ENCODE results near the gene HEATR5A. TPM values are rescaled to one million over a fixed set of nuclear protein-coding genes. Genes with fewer than 3 reads are reported as not detected.
A peak's percentile ranks its signal among the peaks of the same experiment; 100 is the strongest.

Gene HEATR5A
- total and polyA plus RNA-seq, 2 of the 13 experiments (the other 11 are each of a cell fraction or from before 2014, with no cell fraction given): 36.4 to 105 TPM

- TF ChIP-seq PRDM15 (CRISPR knock-in tag; IDR thresholded peaks at IDR 0.05) (peak; percentile 84), ZFYVE20 (CRISPR knock-in tag; IDR thresholded peaks at IDR 0.05; ENCODE audit: borderline replicate concordance, low read depth) (peak; percentile 95), TBP (CRISPR knock-in tag; IDR thresholded peaks at IDR 0.05) (peak; percentile 95; the same call in 1 of the 2 replicates), ZBTB26 (CRISPR knock-in tag; IDR thresholded peaks at IDR 0.05; ENCODE audit: borderline replicate concordance) (peak; percentile 94; the same call in 1 of the 2 replicates), ZNF225 (CRISPR knock-in tag; IDR thresholded peaks at IDR 0.05) (peak; percentile 100), ARID4A (CRISPR knock-in tag; IDR thresholded peaks at IDR 0.05; ENCODE audit: borderline replicate concordance) (peak; percentile 99), SRSF4 (IDR thresholded peaks at IDR 0.05; ENCODE audit: low read depth, low read length, poor library complexity, severe bottlenecking) (peak; percentile 83), ZNF264 (CRISPR knock-in tag; IDR thresholded peaks at IDR 0.05) (peak; percentile 99), HNF1A (IDR thresholded peaks at IDR 0.05; ENCODE audit: low read depth) (no peak), HNF1A (CRISPR knock-in tag; IDR thresholded peaks at IDR 0.05; ENCODE audit: borderline replicate concordance) (peak; percentile 96), MLLT10 (CRISPR knock-in tag; IDR thresholded peaks at IDR 0.05) (peak; percentile 90; the same call in 1 of the 2 replicates), RFX5 (IDR thresholded peaks at IDR 0.05; ENCODE audit: low read depth, low read length) (peak; percentile 68; the same call in 1 of the 2 replicates), BCL6 (CRISPR knock-in tag; IDR thresholded peaks at IDR 0.05) (peak; percentile 82), CBX5 (CRISPR knock-in tag; IDR thresholded peaks at IDR 0.05; ENCODE audit: borderline replicate concordance) (peak; percentile 94)
Measured at GRCh38 chr14:31456841-31457664, 36.7 kb upstream of the HEATR5A start, which contains the start of gene DTD2 (continued).
